Activated T-cell treated with anti-CD3 and anti-CD28 coated beads for 4 hours (primary cell): ENCODE results near the gene TMCC3.
A peak's percentile ranks its signal among the peaks of the same experiment; 100 is the strongest.
"Not testable (repeated sequence)": the region's sequence is repeated elsewhere in the genome, so short reads cannot be mapped to it uniquely, and the experiment has no call there.

Experiments
- DNase-seq: peaks from one replicate; pipeline ENCODE4 v3.0.0-alpha.2; 2020

Gene TMCC3

GRCh38 chr12:94560431-94561221 lies 89.7 kb downstream of the TMCC3 start:
- no peak for DNase-seq

GRCh38 chr12:94558612-94559011 lies 91.7 kb downstream of the TMCC3 start:
- DNase-seq, result no peak

GRCh38 chr12:94557746-94558295 lies 92.5 kb downstream of the TMCC3 start:
- no peak for DNase-seq

DNA sequence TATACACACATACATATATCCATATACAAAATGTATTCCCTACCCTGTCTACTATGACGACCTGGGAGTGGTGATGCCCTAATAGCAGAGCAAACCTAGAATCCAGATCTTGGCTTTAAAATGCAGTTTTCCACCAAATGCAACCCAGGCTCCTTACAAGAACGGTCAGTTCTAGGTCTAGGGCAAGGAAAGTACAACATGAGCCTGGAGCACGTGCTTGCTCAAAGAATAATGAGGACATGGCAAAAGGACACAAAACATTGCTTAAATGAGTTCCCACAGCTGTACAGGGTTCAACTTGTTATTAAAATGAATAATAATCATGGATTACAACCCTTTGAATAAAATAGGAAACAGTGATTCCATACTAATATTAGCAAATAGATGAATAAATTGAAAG lies 94.7 kb downstream of the TMCC3 start:
- DNase-seq, result no peak

- DNase-seq, result no peak
Observed at GRCh38 chr12:94553875-94554274, 96.5 kb downstream of the TMCC3 start.

DNA sequence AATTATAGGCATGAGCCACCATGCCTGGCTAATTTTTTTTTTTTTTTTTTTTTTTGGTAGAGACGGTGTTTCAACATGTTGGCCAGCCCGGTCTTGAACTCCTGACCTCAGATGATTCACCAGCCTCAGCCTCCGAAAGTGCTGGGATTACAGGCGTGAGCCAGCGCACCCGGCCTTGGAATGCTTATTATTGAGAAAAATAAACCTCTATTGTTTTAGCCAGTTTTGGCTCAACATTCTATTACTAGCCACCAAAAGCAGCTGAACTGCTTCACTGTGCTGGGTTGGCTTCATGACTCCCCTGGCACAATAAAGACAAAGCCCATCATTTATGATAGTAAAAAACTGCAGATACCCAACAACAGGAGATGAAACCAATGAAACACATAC lies 97.2 kb downstream of the TMCC3 start:
- no peak for DNase-seq

DNA sequence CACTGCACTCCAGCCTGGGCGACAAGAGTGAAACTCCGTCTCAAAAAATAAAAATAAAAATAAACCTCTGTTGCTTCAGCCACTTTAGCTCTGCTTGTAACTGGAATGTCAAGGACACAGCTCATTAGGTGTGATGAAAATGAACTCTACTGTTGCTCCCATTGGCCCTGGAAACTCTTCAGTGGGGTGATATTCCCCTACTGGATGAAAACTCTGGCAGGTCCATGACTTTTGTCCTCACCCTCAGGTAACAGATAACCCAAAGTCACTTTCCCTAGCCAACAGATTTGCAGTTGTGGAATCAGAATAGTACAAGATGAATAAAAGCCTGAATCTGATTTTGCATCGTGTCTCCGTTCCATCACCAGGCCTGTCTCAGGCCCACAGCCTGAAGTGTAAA lies 98.5 kb downstream of the TMCC3 start:
- DNase-seq, result no peak

DNA sequence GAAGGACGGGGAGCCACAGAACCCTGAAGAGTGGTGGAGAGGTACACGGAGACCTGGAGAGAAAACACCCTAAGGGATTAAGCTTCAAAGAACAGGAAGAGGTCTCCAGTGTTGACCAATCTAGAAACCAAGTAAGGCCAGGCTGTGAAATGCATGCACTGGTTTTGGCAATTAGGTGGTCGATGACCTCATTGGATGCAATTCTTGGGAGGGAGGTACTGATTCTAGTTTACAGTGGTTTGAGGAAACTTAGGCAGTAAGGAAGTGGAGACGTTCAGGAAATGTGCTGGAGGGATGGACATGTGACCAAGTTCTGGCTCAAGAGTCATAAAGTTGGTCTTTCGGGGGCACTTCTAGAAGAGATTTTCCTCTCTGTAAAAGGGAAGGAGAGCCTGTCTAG lies 99.4 kb downstream of the TMCC3 start:
- no peak for DNase-seq

- not testable (repeated sequence) for DNase-seq
Observed at GRCh38 chr12:94548833-94549232, 101.5 kb downstream of the TMCC3 start.

DNA sequence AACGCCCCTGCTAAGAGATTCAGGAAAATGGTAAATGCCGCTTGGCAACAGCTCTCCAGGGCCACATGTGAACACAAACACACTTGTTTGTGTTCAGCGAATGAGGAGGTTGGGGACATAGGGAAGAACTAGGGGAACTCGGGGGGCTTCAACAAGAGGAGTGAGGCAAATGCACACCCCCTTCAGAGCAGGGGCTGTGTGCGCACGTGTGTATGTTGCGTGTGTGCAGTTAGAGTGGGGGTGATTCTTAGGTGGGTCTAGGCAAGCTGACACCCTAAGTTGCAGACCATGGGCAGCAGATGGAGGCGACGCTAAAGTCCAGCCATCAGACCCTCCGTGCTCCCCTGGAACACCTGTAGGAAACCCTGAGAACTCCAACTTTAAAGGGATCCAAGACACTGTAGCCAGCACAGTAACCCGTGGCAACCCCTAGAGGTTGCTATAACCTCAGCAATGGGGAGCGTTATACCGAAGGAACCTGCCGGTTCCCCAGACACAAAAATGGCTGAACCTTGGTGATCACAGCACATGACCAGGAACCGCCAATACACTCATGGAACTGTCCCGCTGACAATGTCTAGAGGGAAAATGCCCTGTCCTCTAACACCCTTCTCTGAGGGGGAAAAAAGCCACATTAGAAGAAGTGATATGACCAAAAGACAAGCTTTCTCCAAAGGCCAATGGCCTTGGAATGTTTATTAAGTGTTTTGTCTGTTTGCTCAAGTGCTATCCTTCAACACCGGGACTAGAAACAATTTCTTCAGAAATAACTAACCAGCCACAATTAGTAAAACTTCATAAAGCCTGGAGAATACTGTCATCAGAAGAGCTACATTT lies 104.2 kb downstream of the TMCC3 start:
- DNase-seq, result no peak

GRCh38 chr12:94544355-94544754 lies 106.0 kb downstream of the TMCC3 start:
- DNase-seq, result no peak

DNA sequence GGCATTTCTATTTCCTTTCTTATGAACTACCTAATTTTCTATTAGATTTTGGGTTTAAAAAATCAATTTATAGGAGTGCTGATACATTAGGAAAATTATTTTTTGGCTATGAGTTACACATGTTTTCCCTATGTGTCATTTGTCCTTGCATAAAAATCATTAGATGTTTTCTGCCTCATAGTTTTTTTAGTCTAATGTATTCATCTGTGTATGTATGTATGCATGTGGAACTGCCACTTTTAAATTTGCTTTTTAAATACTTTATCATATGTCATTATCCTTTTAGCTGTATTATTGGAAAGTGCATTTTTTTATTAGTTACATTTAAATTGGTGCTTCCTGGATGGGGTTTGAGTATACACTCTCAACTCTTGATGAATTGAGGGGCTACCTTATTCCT lies 112.0 kb downstream of the TMCC3 start:
- DNase-seq, result no peak

- no peak for DNase-seq
Observed at GRCh38 chr12:94536040-94536965, 114.1 kb downstream of the TMCC3 start.

DNA sequence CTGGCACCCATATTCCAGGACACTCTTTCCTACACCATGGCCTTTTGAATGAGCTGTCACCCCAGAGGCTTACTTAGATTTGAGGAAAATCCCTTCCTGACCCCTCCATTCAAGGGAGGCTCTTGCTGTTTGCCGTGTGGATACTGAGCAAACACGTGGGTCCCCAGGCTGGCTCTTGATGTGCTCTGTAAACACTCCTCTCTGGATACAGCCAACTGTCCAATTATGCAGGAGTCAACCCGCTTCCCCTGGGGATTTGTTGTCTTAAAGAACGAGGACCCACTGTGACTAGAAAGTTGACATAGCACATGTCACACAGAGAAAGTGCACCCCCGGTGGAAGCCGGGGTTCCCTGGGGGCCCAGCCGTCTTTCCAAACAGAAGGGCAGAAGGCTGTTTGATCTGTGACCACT lies 114.8 kb downstream of the TMCC3 start:
- no peak for DNase-seq

GRCh38 chr12:94534774-94535509 lies 115.4 kb downstream of the TMCC3 start:
- DNase-seq, result no peak

DNA sequence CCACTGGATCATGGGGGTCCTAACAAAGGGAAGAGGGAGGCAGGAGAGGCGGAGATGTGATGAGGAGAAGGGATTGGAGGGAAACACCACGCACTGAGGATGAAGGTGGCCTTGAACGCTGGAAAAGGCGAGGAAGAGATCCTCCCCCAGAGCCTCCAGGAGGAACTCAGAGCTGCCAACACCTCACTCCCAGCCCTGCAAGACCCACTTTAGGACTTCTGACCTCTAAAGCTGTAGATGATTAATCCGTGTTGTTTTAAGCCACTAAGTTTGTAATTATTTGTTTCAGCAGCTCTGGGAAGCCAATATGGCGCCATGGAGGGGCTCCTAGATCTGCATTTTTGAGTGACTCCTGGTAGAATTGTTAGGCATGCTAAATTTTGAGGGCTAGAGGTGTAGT lies 116.1 kb downstream of the TMCC3 start:
- DNase-seq, result no peak

GRCh38 chr12:94532490-94533422 lies 117.6 kb downstream of the TMCC3 start:
- peak; percentile 66 for DNase-seq

DNA sequence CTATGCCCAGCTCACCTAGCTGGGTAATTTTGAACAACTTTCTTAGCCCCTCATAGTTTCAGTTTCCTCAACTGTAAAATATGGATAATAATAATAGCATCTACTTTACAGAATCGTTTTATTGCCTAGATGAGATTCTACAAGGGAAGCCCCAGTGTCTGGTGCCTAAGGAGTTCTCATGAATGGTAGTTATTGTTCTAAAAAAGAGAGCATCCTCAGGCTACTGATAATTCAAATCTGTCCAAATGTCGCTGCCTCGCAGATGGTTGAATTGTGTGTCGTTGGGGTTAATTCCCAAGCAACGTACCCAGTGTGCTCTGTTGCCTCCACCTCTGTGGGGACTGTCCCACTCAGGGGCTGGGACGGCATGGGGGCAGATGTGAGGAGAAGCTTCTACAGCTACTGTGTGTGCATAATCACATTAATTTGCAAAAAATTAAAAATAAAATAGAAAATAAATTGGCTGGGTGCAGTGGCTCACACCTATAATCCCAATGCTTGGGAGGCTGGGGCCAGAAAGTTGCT lies 119.1 kb downstream of the TMCC3 start:
- no peak for DNase-seq

- DNase-seq, result no peak
Observed at GRCh38 chr12:94525951-94526350, 124.4 kb downstream of the TMCC3 start.
